Keratinocyte (primary cell): ENCODE data around the gene HNRNPA1. TPM values are rescaled to one million over a fixed set of nuclear protein-coding genes. Genes with fewer than 3 reads are reported as not detected.

Experiments used
- DNase-seq: peaks from one replicate; pipeline ENCODE4 v3.0.0-alpha.2; 2011; ENCODE audit warnings: low read depth, missing footprints, low spot score
- FAIRE-seq: peaks from 2 replicates; lab custom pipeline; 2011; peaks lifted over from hg19 to GRCh38; lab: Jason Lieb, UNC
- H2AFZ ChIP-seq: 2 replicates; pipeline ENCODE4 v1.6.0; 2012; ENCODE audit warnings: low read length, control low read depth, inconsistent platforms; ENCODE audit not compliant: control insufficient read depth
- H3K27ac ChIP-seq: 2 replicates; pipeline ENCODE4 v1.5.1; 2011; ENCODE audit warnings: low read length; ENCODE audit not compliant: control insufficient read depth, insufficient read depth
- H3K27me3 ChIP-seq: 3 replicates; pipeline ENCODE4 v1.6.0; 2011; ENCODE audit warnings: low read length; ENCODE audit not compliant: control insufficient read depth, insufficient read depth; ENCODE audit errors: extremely low read depth
- H3K36me3 ChIP-seq, 2 experiments: 2 replicates in 1 of 2; 3 replicates in 1 of 2; pipeline ENCODE4 v1.5.1; 2011; ENCODE audit warnings: low read length in 2 of 2, mild to moderate bottlenecking in 1 of 2; ENCODE audit not compliant: control insufficient read depth in 2 of 2, insufficient read depth in 2 of 2; ENCODE audit errors: extremely low read depth in 1 of 2
- H3K4me1 ChIP-seq: 3 replicates; pipeline ENCODE4 v1.5.1; 2011; ENCODE audit warnings: low read length; ENCODE audit not compliant: control insufficient read depth, insufficient read depth; ENCODE audit errors: extremely low read depth
- H3K4me2 ChIP-seq: 3 replicates; pipeline ENCODE4 v1.6.0; 2011; ENCODE audit warnings: low read depth, low read length; ENCODE audit not compliant: control insufficient read depth, insufficient read depth; ENCODE audit errors: extremely low read depth
- H3K4me3 ChIP-seq, 3 experiments: fragments of 200-600 bp in 1 of 3; sonication (generic) in 1 of 3; 2 replicates in 2 of 3; 3 replicates in 1 of 3; pipeline ENCODE4 v1.5.1; 2011 to 2016; ENCODE audit warnings: low read length in 3 of 3, mild to moderate bottlenecking in 3 of 3, control low read depth in 2 of 3, inconsistent platforms in 1 of 3, low read depth in 1 of 3, mixed read lengths in 1 of 3, mixed run types in 1 of 3, moderate library complexity in 1 of 3; ENCODE audit not compliant: control insufficient read depth in 2 of 3, insufficient read depth in 2 of 3; ENCODE audit errors: extremely low read depth in 1 of 3
- H3K79me2 ChIP-seq: 2 replicates; pipeline ENCODE4 v1.6.0; 2012; ENCODE audit warnings: low read length; ENCODE audit not compliant: control insufficient read depth, insufficient read depth
- H3K9ac ChIP-seq: 3 replicates; pipeline ENCODE4 v1.6.0; 2011; ENCODE audit warnings: low read length; ENCODE audit not compliant: control insufficient read depth, insufficient read depth; ENCODE audit errors: extremely low read depth
- H3K9me1 ChIP-seq: 3 replicates; pipeline ENCODE4 v1.6.0; 2011; ENCODE audit warnings: low read length; ENCODE audit not compliant: control insufficient read depth, insufficient read depth; ENCODE audit errors: extremely low read depth
- H3K9me3 ChIP-seq: 2 replicates; pipeline ENCODE4 v1.5.1; 2012; ENCODE audit warnings: low read depth, low read length; ENCODE audit not compliant: control insufficient read depth
- H4K20me1 ChIP-seq: 3 replicates; pipeline ENCODE4 v1.6.0; 2011; ENCODE audit warnings: low read length; ENCODE audit not compliant: control insufficient read depth, insufficient read depth; ENCODE audit errors: extremely low read depth
- EZH2 ChIP-seq: IDR thresholded peaks from one replicate; pipeline ENCODE4 v1.6.1; 2012; ENCODE audit warnings: inconsistent platforms, mild to moderate bottlenecking, low read length, moderate library complexity
- dilution Hi-C: fragments of 300-500 bp; cut with MboI; formaldehyde crosslinking; loops from one replicate; pipeline ENCODE4 v1.7.0; 2020; ENCODE audit warnings: low sequenced_read_pairs; ENCODE audit not compliant: extremely low pct_ligation_motif_present
- polyA plus RNA-seq, 5 experiments: library from polyadenylated mRNA; depleted of rRNA in 3 of 5; stranded (reverse) in 3 of 5; stranded (forward) in 1 of 5; unstranded in 1 of 5; fragments of >200 nt; gene quantifications; 1 replicate in 1 of 5; 2 replicates in 3 of 5; 3 replicates in 1 of 5; pipeline versions ENCODE4 v1.2.1 to v1.2.3, GENCODE V29; 2011 to 2012; ENCODE audit warnings: missing spikeins in 2 of 5, low read depth in 1 of 5, low replicate concordance in 1 of 5
- TF ChIP-seq, protein P1 (sequence below), 3 experiments: IDR thresholded peaks in 1 of 3; conservative IDR thresholded peaks in 1 of 3; optimal IDR thresholded peaks in 1 of 3; 2 replicates in 2 of 3; 3 replicates in 1 of 3; pipeline versions ENCODE3 to v1.5.1; 2011; ENCODE audit warnings: low read length in 3 of 3, mild to moderate bottlenecking in 3 of 3, moderate library complexity in 2 of 3, control low read depth in 1 of 3, inconsistent platforms in 1 of 3; ENCODE audit not compliant: insufficient read depth in 2 of 3; ENCODE audit errors: extremely low read depth in 1 of 3

Gene HNRNPA1
- polyA plus RNA-seq, 1 donor (not counting 4 experiments of a cell fraction or from before 2014, with no cell fraction given): 583 TPM

DNA sequence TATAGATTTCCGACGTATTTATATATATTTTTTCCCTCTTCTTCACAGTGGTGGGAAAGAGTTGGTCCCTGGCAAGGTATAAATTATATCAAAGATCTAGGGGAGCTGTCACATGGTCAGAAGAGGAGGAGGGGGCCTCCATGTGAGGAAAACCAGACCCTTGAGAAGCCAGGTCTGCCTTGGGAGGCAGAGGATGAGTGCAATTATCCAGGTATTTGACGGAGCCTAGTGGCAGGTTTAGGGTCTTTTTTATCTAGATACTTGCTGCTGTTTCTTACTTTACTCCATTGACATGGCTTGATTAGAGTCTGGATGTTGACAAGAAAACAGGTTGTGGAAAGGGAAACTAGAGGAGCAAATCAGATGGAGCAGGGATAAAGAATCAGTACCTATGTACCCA lies 49.9 kb downstream of the HNRNPA1 start:
- Histone ChIP-seq H3K27me3 (no peaks in the 10 kb centered on the region), H3K4me3 (no peak overlapping the region), H3K9ac (no peak overlapping the region), H3K4me1 (peaks cover 20% of the 10 kb centered on the region), H2AFZ (no peak overlapping the region), H3K79me2 (peaks cover 48% of the 10 kb centered on the region), H3K36me3 (peaks cover 3 to 10% of the 10 kb centered on the region in 2 experiments), H3K4me2 (peak overlapping the region; percentile 19), H3K9me3 (no peaks in the 10 kb centered on the region), H4K20me1 (no peaks in the 10 kb centered on the region), H3K9me1 (no peaks in the 10 kb centered on the region), H3K27ac (peak overlapping the region; percentile 15)
- FAIRE-seq: no peak
- TF ChIP-seq, protein P1, sequence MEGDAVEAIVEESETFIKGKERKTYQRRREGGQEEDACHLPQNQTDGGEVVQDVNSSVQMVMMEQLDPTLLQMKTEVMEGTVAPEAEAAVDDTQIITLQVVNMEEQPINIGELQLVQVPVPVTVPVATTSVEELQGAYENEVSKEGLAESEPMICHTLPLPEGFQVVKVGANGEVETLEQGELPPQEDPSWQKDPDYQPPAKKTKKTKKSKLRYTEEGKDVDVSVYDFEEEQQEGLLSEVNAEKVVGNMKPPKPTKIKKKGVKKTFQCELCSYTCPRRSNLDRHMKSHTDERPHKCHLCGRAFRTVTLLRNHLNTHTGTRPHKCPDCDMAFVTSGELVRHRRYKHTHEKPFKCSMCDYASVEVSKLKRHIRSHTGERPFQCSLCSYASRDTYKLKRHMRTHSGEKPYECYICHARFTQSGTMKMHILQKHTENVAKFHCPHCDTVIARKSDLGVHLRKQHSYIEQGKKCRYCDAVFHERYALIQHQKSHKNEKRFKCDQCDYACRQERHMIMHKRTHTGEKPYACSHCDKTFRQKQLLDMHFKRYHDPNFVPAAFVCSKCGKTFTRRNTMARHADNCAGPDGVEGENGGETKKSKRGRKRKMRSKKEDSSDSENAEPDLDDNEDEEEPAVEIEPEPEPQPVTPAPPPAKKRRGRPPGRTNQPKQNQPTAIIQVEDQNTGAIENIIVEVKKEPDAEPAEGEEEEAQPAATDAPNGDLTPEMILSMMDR (optimal IDR thresholded peaks at IDR 0.05 in 1 of 3, IDR thresholded peaks at IDR 0.05 in 1 of 3, conservative IDR thresholded peaks at IDR 0.05 in 1 of 3; ENCODE audit: extremely low read depth in 1 of 3, insufficient read depth in 2 of 3, low read length in 3 of 3): no peak
- TF ChIP-seq EZH2: no peak
- dilution Hi-C loops: no loop called here
- no peak for DNase-seq

DNA sequence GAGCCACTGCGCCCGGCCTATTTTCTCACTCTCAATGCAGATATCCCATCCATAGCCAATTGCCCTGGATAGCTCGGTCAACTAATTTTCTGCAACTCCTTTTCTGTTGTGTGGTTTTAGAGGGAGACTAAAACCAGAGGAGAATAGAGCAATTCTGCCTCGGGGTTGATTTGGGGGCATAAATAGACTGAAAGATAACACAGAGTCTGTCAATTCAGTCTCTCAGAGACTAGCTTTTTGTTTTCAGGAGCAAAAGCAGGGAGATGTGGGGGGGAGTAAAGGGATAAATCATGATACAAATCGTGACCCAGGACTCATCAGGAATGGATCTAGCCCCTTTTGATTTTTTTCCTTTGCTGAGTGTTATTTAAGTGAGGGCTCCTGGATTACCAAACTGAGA lies 50.9 kb downstream of the HNRNPA1 start:
- no peak for TF ChIP-seq EZH2
- TF ChIP-seq, protein P1 (optimal IDR thresholded peaks at IDR 0.05 in 1 of 3, IDR thresholded peaks at IDR 0.05 in 1 of 3, conservative IDR thresholded peaks at IDR 0.05 in 1 of 3; ENCODE audit: extremely low read depth in 1 of 3, insufficient read depth in 2 of 3, low read length in 3 of 3): no peak
- H3K4me1 ChIP-seq: peaks cover 20% of the 10 kb centered on the region
- H3K4me3 ChIP-seq: no peak overlapping the region
- H4K20me1 ChIP-seq: no peaks in the 10 kb centered on the region
- H3K4me2 ChIP-seq: no peak overlapping the region
- H2AFZ ChIP-seq: no peak overlapping the region
- H3K9me3 ChIP-seq: no peaks in the 10 kb centered on the region
- no peaks in the 10 kb centered on the region for H3K27me3 ChIP-seq
- dilution Hi-C loops: no loop called here
- FAIRE-seq: no peak
- peaks cover 3 to 10% of the 10 kb centered on the region in 2 experiments for H3K36me3 ChIP-seq
- H3K27ac ChIP-seq: peak overlapping the region; percentile 24
- no peaks in the 10 kb centered on the region for H3K9me1 ChIP-seq
- H3K9ac ChIP-seq: no peak overlapping the region
- H3K79me2 ChIP-seq: peaks cover 44% of the 10 kb centered on the region
- no peak for DNase-seq
